Heart left ventricle (tissue), 13 donors: ENCODE measurements around the gene ARPC2.

Experiments used
- CTCF ChIP-seq, 12 donors: fragments of 200-600 bp; sonication (generic) in 4 of 12; IDR thresholded peaks; one replicate each; pipeline versions ENCODE4 v1.5.0 to v1.8.0; 2018 to 2022; ENCODE audit warnings: antibody characterized with exemption in 12 of 12, mild to moderate bottlenecking in 5 of 12
- POLR2A ChIP-seq, 2 donors: fragments of 450-650 bp; IDR thresholded peaks; one replicate each; pipeline ENCODE4 v1.6.1; 2017; ENCODE audit warnings: antibody characterized with exemption in 2 of 2, mild to moderate bottlenecking in 2 of 2, moderate library complexity in 2 of 2
- donor health status: ischemic (EF 13 %, LVEDD 7.1; RV severe dilation, severe dysfunction).
- donor health status: DM: no; HTN: yes; CAD: no.
- donor health status: DM: no; HTN: no; CAD: no.
- donor health status: ischemic (EF 25% LVEDD 6.9; RV normal size, moderate dysfunction).
- donor health status: ischemic (EF 25% LVEDD 5.7; RV mildly dilated, moderate dysfunction).
- donor health status: ischemic (EF 35%, LVEDD 5.7; RV mildly dilated, moderate dysfunction).
- donor health status: nonischemic (EF 11% LVEDD 7.7; RV severe dilation, severe dysfunction).
- donor health status: DM: yes; HTN: yes; CAD: no.
- donor health status: PGD.
- donor health status: ischemic (EF 29% LVEDD 5.4; RV normal size, mild dysfunction).
- donor health status: nonischemic (EF 23%, LVEDD 6.1; RV moderate dilation, normal function).

GRCh38 chr2:218209078-218209477 is 7.9 kb upstream of the ARPC2 start:
- TF ChIP-seq POLR2A (IDR thresholded peaks at IDR 0.05) (no peak), CTCF (IDR thresholded peaks at IDR 0.05) (no peak)
